C4-2B (cell line): ENCODE results near the gene PROX1.

ENCODE experiments used
- CTCF ChIP-seq: fragments of 450-650 bp; conservative IDR thresholded peaks from 2 replicates; pipeline ENCODE4 v1.5.1; 2017; ENCODE audit warnings: mild to moderate bottlenecking
- ZFX ChIP-seq: fragments of 450-650 bp; IDR thresholded peaks from 2 replicates; pipeline ENCODE4 v1.6.1; 2017

- no peak for TF ChIP-seq CTCF
- no peak for TF ChIP-seq ZFX
Measured at GRCh38 chr1:213984387-213985208, 3.2 kb upstream of the PROX1 start.
